NCI-H748 treated with DMSO at 0.1 percent for 48 hours (cell line): ENCODE data around the gene HTR7.
"Not testable (repeated sequence)": the region's sequence is repeated elsewhere in the genome, so short reads cannot be mapped to it uniquely, and the experiment has no call there.

ENCODE experiments used
- DNase-seq: peaks from one replicate; lab custom pipeline; 2025; lab: John Stamatoyannopoulos, UW

Gene HTR7

DNA sequence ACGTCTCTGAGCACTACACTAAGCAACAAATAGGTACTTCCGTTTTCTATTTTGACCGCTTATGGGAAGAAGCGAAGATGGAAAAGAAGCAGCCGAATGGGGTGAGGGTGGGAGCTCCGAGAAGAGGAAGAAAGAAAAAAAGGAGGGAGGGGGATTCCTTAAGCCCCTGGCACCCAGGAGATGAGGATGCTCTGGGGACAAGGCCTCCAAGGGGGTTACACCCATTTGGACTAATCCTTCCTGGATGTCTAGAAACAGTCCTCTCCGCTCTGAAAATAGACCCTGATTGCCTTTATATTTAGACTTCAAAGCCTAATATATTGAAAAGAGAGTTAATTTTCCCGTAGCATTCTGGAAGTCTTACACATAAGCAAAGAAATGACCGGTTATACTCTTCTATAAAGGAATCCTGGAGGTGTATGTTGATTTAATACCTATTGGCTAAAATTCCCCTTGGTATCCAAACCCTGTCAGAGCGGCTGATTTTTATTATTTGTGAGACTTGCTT lies 676 bp upstream of the HTR7 start:
- no peak for DNase-seq

DNA sequence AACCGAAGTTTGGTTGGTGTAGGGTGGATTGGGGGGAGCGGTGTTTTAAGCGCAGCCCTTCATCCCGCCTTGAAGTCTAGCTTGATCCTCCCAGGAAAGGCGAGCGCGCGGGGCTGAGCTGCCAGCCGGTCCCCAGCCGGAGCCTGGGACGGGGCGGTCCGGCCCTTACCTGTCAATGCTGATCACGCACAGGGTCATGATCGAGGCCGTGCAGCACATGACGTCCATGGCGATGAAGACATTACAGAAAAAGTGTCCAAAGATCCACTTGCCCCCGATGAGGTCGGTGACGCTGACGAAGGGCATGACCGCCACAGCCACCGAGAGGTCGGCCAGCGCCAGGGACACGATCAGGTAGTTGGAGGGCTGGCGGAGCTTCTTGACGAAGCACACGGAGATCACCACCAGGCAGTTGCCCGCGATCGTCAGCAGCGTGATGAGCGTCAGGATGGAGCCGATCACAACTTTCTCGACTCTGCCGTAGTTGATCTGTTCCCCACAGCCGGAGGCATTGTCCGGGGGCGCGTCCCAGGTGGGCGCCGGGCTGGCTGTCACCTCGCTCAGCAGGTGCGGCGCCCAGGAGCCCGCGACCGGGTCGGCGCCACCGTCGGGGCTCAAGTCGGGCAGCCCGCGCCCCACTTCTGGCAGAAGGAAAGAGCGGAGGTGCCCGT lies 740 bp downstream of the HTR7 start:
- DNase-seq, result no peak

DNA sequence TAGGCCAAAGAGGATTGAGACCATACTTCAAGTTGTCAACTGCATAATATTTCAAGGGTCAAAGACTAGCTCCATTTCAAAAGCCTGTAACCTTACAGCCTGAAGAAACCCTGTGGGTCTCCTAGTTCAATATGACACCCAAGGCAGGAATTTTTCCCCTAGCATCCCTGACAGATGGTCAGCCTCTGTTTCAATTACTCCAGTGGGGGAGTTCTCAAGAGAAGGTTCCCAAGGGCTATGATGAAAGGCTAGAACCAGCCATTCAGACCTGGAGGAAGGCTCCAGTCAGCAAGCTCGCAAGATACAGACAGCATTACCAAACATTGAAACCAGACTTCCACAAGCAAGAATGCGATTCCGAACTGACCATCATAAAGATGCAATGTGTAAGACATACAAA lies 1.6 kb downstream of the HTR7 start:
- no peak for DNase-seq

DNA sequence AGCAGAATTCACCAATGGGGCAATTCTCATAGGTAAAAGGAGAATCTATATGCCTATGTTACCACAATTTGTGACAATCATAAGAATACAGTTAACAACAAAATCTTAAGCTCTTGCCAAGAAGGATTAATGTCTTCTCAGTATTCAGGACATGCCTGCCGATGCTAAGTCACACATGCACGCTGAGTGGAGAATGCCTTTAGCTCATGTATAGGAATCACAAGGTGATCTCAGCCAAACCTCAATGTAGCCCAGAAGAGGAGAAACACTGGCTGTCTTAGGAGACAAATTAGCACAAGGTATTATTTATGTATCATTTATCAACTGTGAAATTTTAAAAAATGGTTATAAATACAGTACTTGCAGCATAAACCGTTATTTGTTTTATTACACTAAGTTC lies 2.7 kb downstream of the HTR7 start:
- no peak for DNase-seq

DNA sequence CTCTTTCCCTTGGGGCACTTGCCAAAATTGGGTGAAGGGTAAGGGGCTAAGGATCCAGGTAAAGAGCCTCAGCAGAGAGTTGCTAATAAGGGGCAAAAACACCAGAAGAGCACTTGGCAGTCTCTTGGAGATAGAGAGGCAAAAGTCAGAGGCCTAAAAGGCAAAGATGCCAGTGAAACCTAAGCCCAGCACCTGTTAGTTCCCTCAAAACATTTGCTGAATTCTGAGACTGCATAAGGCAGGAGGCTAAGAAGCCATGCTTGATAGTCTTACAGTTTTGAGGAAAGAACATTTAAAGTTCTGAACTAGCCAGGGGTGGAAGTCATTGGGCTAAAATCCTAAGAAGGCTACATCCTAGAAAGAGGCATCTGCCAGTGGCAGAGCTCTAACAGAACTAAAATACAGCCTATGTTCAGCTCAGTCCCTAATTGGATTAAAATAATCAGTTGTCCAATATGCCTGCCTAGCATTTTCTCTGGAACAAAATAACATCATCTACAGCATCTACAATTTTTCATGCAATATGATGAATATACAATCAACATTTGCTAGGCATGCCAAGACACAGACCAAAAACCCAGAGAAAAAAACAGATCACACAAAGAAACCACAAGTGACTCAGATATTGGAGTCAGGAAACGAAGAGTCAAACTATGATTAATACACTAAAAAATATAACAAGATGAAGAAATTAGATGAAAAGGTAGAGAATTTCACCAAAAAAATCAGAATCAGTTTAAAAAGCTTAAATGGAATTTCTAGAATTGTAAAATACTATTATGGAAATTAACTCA lies 7.7 kb downstream of the HTR7 start:
- DNase-seq, result no peak

DNA sequence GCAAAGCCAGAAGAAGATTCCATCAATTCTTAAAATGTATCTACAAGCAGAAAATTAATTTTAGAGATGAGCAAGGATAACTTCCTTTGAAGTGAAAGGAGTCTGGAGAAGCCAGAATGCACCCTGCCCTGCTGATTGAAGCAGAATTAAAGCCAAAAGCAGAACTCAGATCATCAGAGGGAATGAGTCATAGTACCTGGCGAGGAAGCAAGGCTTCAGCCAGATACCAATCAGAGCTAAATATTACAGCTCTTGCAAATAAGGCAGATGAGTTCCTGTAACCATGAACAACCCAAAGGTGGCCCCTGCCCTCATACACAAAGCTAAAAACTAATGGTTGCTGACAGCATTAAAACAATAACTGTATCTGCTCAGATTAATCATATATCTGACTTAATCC lies 10.4 kb downstream of the HTR7 start:
- no peak for DNase-seq

DNA sequence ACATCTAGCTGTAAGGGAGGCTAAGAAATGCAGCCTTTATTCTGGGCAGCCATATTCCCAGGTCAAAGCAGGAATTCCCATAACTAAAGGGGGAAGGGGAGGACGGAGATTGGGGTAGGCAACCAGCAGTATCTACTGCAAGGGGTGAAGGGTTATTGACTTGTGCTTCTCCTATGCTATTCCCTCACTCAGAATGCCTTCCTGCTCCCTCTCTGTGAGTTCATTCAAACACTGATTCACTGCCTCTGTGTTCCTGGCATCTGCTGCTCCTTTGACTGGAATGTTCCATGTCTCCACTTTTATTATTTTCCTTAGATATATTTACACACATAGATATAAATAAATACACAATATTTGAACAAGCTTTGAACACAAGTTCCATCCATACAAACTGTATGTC lies 11.1 kb downstream of the HTR7 start:
- no peak for DNase-seq

DNA sequence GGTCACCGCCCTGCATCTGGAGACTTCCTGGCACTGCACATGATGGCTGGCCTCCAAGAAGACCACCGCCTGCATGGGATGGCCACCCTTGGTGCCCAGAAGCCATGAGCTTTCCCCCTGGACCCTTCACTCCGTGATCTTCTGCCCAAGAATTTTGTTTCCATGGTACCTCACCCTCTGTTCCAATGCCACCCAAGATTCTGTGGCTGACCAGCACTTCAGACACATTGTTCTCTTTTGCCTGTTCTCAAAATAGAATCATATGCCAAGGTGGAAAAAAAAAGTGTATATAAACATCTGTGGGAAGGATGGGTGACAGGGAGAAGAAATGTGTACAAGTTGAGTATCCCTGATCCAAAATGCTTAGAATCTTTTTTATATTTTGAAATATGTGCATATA lies 12.1 kb downstream of the HTR7 start:
- no peak for DNase-seq

DNA sequence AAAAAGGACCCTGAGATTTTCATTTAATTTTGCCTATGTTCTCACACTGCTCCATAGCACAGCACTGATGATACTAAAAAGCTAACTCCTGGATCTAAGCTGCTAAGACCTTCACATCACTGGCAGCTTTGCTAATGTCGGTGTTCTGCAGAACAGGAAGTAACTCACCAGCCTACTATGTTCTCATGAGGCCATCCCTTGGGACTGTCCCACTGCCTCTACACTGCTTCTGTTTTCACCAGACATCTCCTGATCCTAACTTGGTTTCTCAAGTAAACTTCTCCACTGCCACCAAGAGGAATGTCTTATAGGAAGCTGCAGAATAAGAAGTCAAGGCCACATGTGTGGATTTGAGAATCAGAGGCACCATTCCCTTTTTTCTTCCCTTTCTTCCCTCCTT lies 15.1 kb downstream of the HTR7 start:
- DNase-seq, result no peak

DNA sequence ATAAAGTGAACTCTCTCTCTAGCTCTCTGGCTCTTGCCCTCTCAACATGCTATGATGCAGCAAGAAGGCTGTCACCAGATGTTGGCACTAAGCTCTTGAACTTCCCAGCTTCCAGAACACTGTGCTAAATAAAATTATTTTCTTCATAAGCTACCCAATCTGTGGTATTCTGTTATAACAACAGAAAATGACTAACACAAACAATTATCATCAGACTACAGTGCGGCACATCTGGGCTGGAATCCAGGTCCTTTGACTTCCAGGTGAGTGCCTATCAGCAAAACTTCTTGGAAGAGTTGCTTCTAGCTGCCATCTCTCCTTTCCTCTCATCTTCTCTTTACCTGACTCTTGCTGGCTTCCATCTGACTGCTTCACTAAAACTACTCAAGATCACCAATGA lies 20.4 kb downstream of the HTR7 start:
- DNase-seq, result no peak

DNA sequence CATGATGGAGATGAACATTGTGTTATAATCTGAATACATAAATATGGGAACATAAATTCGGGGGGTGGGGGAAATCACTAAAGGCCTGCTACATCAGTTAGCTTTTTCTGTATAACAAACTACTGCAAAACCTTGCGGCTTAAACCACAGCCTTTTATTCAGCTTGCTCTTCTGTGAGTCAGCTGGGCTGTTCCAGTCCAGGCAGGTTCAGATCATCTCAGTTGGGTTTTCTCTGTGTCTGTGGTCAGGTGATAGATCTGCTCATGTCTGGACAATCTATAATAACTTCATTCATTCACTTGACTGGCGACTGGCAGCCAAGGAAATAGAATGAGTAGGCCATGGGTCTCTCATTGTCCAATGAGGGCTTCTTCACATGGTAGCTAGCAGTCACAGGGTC lies 23.5 kb downstream of the HTR7 start:
- DNase-seq, result no peak

DNA sequence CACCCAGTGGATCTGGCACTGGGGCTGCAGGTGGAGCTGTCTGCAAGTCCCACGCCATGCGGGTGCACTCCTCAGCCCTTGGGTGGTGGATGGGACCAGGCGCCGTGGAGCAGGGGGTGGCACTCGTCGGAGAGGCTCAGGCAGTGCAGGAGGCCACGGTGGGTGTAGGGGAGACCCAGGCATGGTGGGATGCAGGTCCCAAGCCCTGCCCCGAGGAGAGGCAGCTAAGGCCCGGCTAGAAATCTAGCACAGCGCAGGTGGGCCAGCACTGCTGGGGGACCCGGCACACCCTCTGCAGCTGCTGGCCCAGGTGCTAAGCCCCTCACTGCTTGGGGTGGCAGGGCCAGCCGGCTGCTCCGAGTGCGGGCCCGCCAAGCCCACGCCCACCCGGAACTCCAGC lies 25.7 kb downstream of the HTR7 start:
- no peak for DNase-seq

DNA sequence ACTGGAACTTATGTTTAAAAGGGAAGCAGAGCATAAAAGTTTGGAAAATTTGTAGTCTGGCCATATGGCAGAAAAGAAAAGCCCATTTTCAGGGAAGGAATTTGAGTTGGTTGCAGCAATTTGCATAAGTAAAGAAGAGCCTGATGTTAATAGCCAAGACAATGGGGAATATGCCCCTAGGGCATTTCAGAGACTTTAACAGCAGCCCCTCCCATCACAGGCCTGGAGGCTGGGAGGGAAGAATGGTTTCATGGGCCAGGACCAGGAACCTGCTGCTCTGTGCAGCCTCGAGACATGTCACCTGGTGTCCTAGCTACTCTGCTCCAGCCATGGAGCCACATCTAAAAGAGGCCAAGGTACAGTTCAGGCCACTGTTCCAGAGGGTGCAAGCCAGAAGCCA lies 35.3 kb downstream of the HTR7 start:
- no peak for DNase-seq

DNA sequence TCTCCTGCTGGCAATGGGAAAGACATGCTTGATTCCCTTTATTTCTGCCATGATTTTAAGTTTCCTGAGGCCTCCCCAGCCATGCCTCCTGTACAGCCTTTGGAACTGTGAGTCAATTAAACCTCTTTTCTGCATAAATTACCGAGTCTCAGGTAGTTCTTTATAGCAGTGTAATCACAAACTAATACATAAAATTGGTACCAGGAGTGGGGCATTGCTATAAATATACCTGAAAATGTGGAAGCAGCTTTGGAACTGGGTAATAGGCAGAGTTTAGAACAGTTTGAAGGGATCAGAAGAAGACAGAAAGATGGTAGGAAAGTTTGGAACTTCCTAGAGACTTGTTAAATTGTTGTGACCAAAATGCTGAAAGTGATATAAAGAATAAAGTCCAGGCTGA lies 36.0 kb downstream of the HTR7 start:
- DNase-seq, result not testable (repeated sequence)

DNA sequence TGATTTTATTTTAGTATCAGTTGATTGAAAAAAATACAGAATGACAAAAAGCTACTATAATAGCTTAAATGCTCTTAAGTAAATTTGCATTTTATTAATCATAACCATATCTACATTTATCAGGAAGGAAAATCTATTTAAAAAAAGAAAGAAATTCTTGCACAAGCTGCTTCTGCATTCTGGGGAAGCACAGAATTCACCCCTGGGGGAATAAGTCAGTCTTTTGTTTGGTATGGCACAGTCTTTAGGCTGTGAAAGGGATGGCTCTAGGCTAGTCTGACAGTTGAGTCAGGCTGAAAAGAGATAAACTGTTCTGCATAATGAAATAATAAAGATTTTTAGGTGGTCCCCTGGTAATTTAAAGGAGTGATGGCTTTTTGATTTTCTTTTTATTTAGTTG lies 37.9 kb downstream of the HTR7 start:
- DNase-seq, result no peak

DNA sequence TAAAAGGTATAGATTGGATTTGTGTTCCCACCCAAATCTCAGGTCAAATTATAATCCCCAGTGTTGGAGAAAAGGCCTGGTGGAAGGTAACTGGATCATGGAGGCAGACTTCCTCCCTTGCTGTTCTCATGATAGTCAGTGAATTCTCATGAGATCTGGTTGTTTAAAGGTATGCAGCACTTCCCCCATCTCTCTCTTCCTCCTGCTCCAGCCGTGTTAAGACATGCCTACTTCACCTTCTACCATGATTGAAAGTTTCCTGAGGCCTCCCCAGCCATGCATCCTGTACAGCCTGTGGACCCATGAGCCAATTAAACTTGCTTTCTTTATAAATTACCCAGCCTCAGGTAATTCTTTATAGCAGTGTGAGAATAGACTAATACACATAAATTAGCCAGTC lies 39.1 kb downstream of the HTR7 start:
- DNase-seq, result no peak

DNA sequence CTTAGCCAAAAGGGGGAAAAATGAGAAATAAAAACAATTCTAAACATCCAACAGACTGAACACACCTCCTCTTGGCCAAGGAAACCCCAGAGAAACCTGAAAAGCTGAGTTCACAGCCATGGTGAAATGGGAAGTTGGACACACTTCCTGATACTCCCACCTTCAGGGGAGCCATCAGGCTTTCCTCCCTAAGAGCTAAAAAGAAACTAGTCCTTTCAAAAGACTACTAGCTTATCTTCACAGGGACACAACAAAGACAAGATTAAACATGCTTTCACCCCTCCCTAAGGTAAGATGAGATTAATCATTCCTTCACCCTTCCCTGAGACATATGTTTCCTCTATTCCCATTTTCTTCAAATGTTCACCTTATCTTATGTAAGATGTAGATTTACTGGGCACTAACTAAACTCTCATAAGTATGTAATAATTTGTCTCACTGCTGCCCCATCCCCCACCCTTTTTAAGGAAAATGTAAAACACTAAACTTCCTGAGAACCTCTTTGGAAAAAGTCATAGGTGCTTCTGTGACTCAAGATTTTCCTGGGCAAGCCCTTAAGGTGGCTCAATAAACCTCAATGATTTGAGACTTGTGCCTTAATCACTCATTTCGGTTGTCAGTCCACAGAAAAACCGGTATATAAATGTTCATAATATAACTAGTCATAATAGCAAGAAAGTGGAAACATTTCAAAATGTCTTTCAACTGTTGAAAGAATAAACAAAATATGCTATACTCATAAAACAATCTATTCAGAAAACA lies 40.5 kb downstream of the HTR7 start:
- no peak for DNase-seq

DNA sequence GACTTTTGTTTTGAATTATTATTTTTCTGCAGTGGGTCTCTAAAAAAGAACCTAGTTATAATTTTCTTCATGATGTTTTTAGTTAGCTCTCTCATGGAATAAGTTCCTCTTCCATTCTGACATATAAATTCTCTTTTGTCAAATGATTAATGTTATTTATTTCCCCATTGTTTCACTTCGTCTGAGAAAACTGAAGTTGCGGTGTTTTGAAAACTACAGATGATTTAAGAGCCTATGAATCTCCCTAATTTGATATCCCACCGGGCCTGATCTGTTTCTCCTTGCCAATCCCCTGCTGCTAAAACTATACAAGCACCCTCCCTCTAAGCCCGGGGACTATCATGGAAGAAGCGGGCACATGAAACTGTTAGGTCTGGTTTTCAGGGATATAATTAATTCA lies 41.4 kb downstream of the HTR7 start:
- no peak for DNase-seq

DNA sequence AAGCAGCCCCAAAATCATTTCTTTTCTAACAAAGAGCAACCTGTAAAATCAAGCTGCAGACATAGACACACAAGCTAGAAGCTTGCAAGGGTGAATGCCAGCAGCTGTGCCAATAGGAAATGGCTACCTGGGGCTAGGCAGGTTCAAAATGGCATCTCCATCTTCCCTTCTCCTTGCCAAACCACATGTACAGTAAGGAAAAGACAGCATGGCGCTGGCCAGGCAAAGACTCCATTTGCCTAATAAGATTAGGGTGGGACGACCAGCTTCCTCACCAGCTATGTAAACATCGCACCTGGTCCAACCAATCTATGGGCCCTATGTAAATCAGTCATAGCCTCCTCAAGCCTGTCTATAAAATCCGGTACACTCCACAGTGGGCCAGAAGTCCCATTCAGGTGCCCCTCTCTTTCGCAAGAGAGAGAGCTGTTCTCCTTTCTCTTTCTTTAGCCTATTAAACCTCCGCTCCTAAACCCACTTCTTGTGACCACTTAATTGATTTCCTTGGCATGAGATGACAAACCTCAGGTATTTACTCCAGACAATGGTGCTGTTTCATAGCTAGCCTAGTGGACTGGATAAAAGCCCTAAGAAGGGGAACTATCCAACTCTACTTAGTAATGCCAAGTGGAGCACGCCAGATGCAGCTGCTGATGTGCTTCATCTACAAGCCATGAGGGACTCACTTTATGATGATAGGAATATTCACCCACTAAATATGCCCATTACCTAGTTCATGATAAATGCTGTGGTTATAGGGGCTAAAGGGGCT lies 44.1 kb downstream of the HTR7 start:
- no peak for DNase-seq

DNA sequence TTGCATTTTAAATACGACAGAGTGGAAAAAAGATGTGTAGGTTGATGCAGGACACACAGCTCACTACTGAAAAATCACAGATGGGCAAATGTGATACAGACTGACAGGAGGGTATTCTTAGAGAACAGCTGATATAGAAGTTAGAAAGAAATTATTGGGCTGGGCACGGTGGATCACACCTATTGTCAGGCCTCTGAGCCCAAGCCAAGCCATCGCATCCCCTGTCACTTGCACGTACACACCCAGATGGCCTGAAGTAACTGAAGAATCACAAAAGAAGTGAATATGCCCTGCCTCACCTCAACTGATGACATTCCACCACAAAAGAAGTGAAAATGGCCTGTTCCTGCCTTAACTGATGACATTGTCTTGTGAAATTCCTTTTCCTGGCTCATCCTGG lies 50.7 kb downstream of the HTR7 start:
- DNase-seq, result not testable (repeated sequence)

DNA sequence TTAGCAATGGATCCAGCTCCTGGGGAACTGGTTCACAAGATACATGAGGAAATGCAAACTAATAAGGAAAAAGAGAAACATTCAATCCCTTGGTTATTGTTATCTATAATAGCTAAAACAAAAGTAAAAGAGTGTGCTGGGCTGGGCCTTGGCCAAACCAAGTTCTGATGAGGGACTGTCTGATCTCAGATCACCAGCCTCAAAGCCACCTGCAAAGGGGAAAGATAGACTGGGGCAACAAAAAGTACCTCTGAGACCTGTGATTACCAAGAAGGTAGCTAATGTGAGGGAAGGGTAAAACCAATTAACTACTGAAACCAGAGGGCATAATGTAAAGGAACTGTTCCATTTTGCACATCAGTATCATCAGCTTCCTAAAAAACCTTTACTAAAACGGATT lies 51.2 kb downstream of the HTR7 start:
- no peak for DNase-seq

DNA sequence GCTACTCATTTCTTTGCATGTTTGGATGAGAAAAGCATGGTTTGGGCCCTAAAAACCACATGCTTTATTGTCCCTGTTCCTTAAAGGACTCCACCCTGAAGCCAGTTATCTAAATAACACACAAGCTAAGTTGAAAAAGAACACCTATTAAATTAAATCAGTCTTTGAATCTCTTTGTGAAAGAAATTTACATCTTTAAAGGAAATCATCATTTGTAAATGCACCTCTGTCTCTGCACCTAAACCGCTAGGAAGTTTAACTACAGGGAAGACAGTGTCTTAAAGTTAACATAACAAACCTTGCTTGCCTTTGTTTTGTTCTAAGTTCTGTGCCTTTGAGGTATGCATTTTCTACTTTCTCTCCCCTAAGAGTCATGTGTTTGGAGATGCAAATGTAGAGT lies 52.6 kb downstream of the HTR7 start:
- DNase-seq, result no peak
